NCI-H226 (cell line): ENCODE data around the gene RRP15.

Experiments used
- DNase-seq: peaks from one replicate; pipeline ENCODE4 v3.0.0-alpha.2; 2015

Gene RRP15

GRCh38 chr1:218344814-218345672 is 60.0 kb downstream of the RRP15 start, which contains the start of gene TGFB2:
Gene TGFB2, plus strand, starts transcription at chr1:218345336. Its CDS starts 1,366 bp downstream, at chr1:218346702.
- DNase-seq, result peak; percentile 59

GRCh38 chr1:218345673-218346390 is 60.7 kb downstream of the RRP15 start:
- DNase-seq, result peak; percentile 32

- DNase-seq, result no peak
Observed at GRCh38 chr1:218346391-218347204, 61.5 kb downstream of the RRP15 start.

- DNase-seq, result no peak
Observed at GRCh38 chr1:218347336-218347722, 62.2 kb downstream of the RRP15 start.

- no peak for DNase-seq
Observed at GRCh38 chr1:218347723-218348627, 62.9 kb downstream of the RRP15 start.

GRCh38 chr1:218348628-218349071 is 63.6 kb downstream of the RRP15 start:
- DNase-seq, result no peak

GRCh38 chr1:218349348-218350034 is 64.4 kb downstream of the RRP15 start:
- DNase-seq, result no peak

- no peak for DNase-seq
Observed at GRCh38 chr1:218350035-218350525, 65.0 kb downstream of the RRP15 start.

- DNase-seq, result no peak
Observed at GRCh38 chr1:218350801-218351266, 65.7 kb downstream of the RRP15 start.

GRCh38 chr1:218351391-218352074 is 66.4 kb downstream of the RRP15 start:
- DNase-seq, result peak; percentile 76

- DNase-seq, result no peak
Observed at GRCh38 chr1:218352075-218352438, 67.0 kb downstream of the RRP15 start.

GRCh38 chr1:218353656-218354055 is 68.6 kb downstream of the RRP15 start:
- DNase-seq, result no peak

GRCh38 chr1:218355278-218355677 is 70.2 kb downstream of the RRP15 start:
- DNase-seq, result no peak

- DNase-seq, result no peak
Observed at GRCh38 chr1:218357211-218357892, 72.3 kb downstream of the RRP15 start.

- DNase-seq, result no peak
Observed at GRCh38 chr1:218357893-218358232, 72.8 kb downstream of the RRP15 start.

- DNase-seq, result no peak
Observed at GRCh38 chr1:218361298-218362065, 76.4 kb downstream of the RRP15 start.

- no peak for DNase-seq
Observed at GRCh38 chr1:218362418-218363076, 77.5 kb downstream of the RRP15 start.

- DNase-seq, result no peak
Observed at GRCh38 chr1:218363141-218363540, 78.0 kb downstream of the RRP15 start.
